Activated CD8-positive, alpha-beta memory T cell treated with anti-CD3 and anti-CD28 coated beads, Interleukin-2, amount 50 U/mL, for 4 hours (primary cell): ENCODE data around the gene TBXAS1.
A peak's percentile ranks its signal among the peaks of the same experiment; 100 is the strongest.

Source experiments
- DNase-seq: peaks from one replicate; pipeline ENCODE4 v3.0.0-alpha.2; 2020

Gene TBXAS1

GRCh38 chr7:140056431-140057142, 227.5 kb downstream of the TBXAS1 start:
- DNase-seq, result no peak

GRCh38 chr7:140057143-140057535, 228.1 kb downstream of the TBXAS1 start:
- no peak for DNase-seq

GRCh38 chr7:140058517-140058916, 229.5 kb downstream of the TBXAS1 start:
- no peak for DNase-seq

- peak; percentile 67 for DNase-seq
Measured at GRCh38 chr7:140059273-140060242, 230.5 kb downstream of the TBXAS1 start.

GRCh38 chr7:140060243-140060630, 231.2 kb downstream of the TBXAS1 start:
- DNase-seq, result no peak

- no peak for DNase-seq
Measured at GRCh38 chr7:140060788-140061606, 231.9 kb downstream of the TBXAS1 start.

- DNase-seq, result no peak
Measured at GRCh38 chr7:140061607-140061930, 232.5 kb downstream of the TBXAS1 start.

GRCh38 chr7:140062118-140062527, 233.1 kb downstream of the TBXAS1 start:
- DNase-seq, result peak; percentile 65

GRCh38 chr7:140062528-140063299, 233.7 kb downstream of the TBXAS1 start, which contains the start of gene PARP12:
PARP12 (minus strand) TSS chr7:140062951; CDS start chr7:140062847, 104 bp downstream.
- DNase-seq, result peak; percentile 91

- DNase-seq, result no peak
Measured at GRCh38 chr7:140067052-140067451, 238.0 kb downstream of the TBXAS1 start.

- DNase-seq, result no peak
Measured at GRCh38 chr7:140068033-140068432, 239.0 kb downstream of the TBXAS1 start.

- no peak for DNase-seq
Measured at GRCh38 chr7:140069298-140069949, 240.4 kb downstream of the TBXAS1 start.
